IMR-90 (cell line): ENCODE data around the gene UBFD1. TPM values are rescaled to one million over a fixed set of nuclear protein-coding genes. Genes with fewer than 3 reads are reported as not detected.

Experiments used
- ATAC-seq: fragments of 200-7000 bp; cut with Tn5 transposase; 2 replicates; pipeline ENCODE4 v1.9.1; 2020; ENCODE audit warnings: low read depth, mild to moderate bottlenecking, moderate library complexity
- BruUV-seq: library from RNA; stranded (reverse); fragments of 400-500 nt; replicated peaks from 2 replicates; lab custom pipeline; 2021; lab: Mats Ljungman, UMichigan
- CTCF ChIA-PET: fragments of 300-600 bp; formaldehyde crosslinking; extraction: SDS; loops from one replicate; lab custom pipeline; 2021; ENCODE audit warnings: antibody characterized with exemption; lab: Yijun Ruan, JAX
- POLR2A ChIA-PET: fragments of 300-600 bp; sonication (Branson Sonifier 250); formaldehyde crosslinking; loops from one replicate; lab custom pipeline; 2022; ENCODE audit warnings: antibody characterized with exemption; ENCODE audit not compliant: unreplicated experiment; lab: Charles Lee
- DNase-seq: peaks from one replicate; pipeline ENCODE4 v3.0.0; 2013
- H2AFZ ChIP-seq: replicated peaks from 2 replicates; pipeline ENCODE3; 2013; ENCODE audit warnings: low read length, mild to moderate bottlenecking; ENCODE audit not compliant: poor library complexity
- H2AK5ac ChIP-seq: 2 replicates; pipeline ENCODE4 v1.6.1; 2013; ENCODE audit warnings: low read depth, low read length, inconsistent platforms
- H2AK9ac ChIP-seq: replicated peaks from 2 replicates; pipeline ENCODE3; 2013; ENCODE audit warnings: mild to moderate bottlenecking, low read depth, low read length, moderate library complexity; ENCODE audit not compliant: poor library complexity
- H2BK120ac ChIP-seq: 2 replicates; pipeline ENCODE4 v1.6.1; 2013; ENCODE audit warnings: low read depth, low read length, inconsistent platforms
- H2BK15ac ChIP-seq: 3 replicates; pipeline ENCODE4 v1.6.1; 2013; ENCODE audit warnings: low read depth, low read length, inconsistent platforms
- H2BK20ac ChIP-seq: 2 replicates; pipeline ENCODE4 v1.6.1; 2013; ENCODE audit warnings: low read depth, mild to moderate bottlenecking, inconsistent platforms, low read length, moderate library complexity
- H2BK5ac ChIP-seq: 2 replicates; pipeline ENCODE4 v1.6.1; 2013; ENCODE audit warnings: mild to moderate bottlenecking, low read depth, low read length, inconsistent platforms; ENCODE audit not compliant: poor library complexity, severe bottlenecking
- H3K14ac ChIP-seq: replicated peaks from 2 replicates; pipeline ENCODE4 v1.6.1; 2013; ENCODE audit warnings: low read depth, low read length, inconsistent platforms
- H3K18ac ChIP-seq: 2 replicates; pipeline ENCODE4 v1.6.1; 2013; ENCODE audit warnings: low read depth, low read length, control low read depth
- H3K23ac ChIP-seq: 2 replicates; pipeline ENCODE4 v1.6.1; 2013; ENCODE audit warnings: low read depth, low read length, inconsistent platforms
- H3K27ac ChIP-seq: 2 replicates; pipeline ENCODE4 v1.5.1; 2013; ENCODE audit warnings: mild to moderate bottlenecking, control low read depth, low read length; ENCODE audit not compliant: insufficient read depth
- H3K27me3 ChIP-seq: 2 replicates; pipeline ENCODE4 v1.6.1; 2013; ENCODE audit warnings: low read length; ENCODE audit not compliant: control insufficient read depth, insufficient read depth
- H3K36me3 ChIP-seq: 2 replicates; pipeline ENCODE4 v1.6.1; 2013; ENCODE audit warnings: low read length, mixed read lengths; ENCODE audit not compliant: control insufficient read depth, insufficient read depth
- H3K4ac ChIP-seq: 2 replicates; pipeline ENCODE4 v1.6.1; 2013; ENCODE audit warnings: low read depth, low read length, inconsistent platforms
- H3K4me1 ChIP-seq: 2 replicates; pipeline ENCODE4 v1.6.1; 2013; ENCODE audit warnings: low read length, mixed read lengths; ENCODE audit not compliant: control insufficient read depth, insufficient read depth
- H3K4me2 ChIP-seq: 2 replicates; pipeline ENCODE4 v1.6.1; 2013; ENCODE audit warnings: low read depth, mild to moderate bottlenecking, control low read depth, low read length, moderate library complexity
- H3K4me3 ChIP-seq: 2 replicates; pipeline ENCODE4 v1.5.1; 2013; ENCODE audit warnings: low read depth, mild to moderate bottlenecking, control low read depth, low read length, moderate library complexity; ENCODE audit not compliant: insufficient read depth
- H3K56ac ChIP-seq: 2 replicates; pipeline ENCODE4 v1.6.1; 2013; ENCODE audit warnings: low read length, inconsistent platforms; ENCODE audit not compliant: insufficient read depth; ENCODE audit errors: extremely low read depth
- H3K79me1 ChIP-seq, 2 experiments: 2 replicates each; pipeline ENCODE4 v1.6.1; 2013; ENCODE audit warnings: low read length in 2 of 2, inconsistent platforms in 1 of 2, low read depth in 1 of 2
- H3K9ac ChIP-seq: 2 replicates; pipeline ENCODE4 v1.6.1; 2013; ENCODE audit warnings: low read depth, low read length, control low read depth
- H3K9me1 ChIP-seq: 2 replicates; pipeline ENCODE4 v1.6.1; 2013; ENCODE audit warnings: low read length, inconsistent platforms; ENCODE audit not compliant: insufficient read depth
- H3K9me3 ChIP-seq: 2 replicates; pipeline ENCODE4 v1.6.1; 2013; ENCODE audit warnings: low read length; ENCODE audit not compliant: control insufficient read depth, insufficient read depth
- H4K20me1 ChIP-seq: 2 replicates; pipeline ENCODE4 v1.6.1; 2013; ENCODE audit warnings: low read length, inconsistent platforms; ENCODE audit not compliant: insufficient read depth
- H4K5ac ChIP-seq: 2 replicates; pipeline ENCODE4 v1.6.1; 2013; ENCODE audit warnings: mild to moderate bottlenecking, low read depth, low read length, control low read depth
- H4K8ac ChIP-seq, 2 experiments: 2 replicates each; pipeline ENCODE4 v1.6.1; 2013; ENCODE audit warnings: low read depth in 2 of 2, low read length in 2 of 2, control low read depth in 1 of 2, inconsistent platforms in 1 of 2
- H4K91ac ChIP-seq: 2 replicates; pipeline ENCODE4 v1.6.1; 2013; ENCODE audit warnings: low read depth, low read length, inconsistent platforms; ENCODE audit not compliant: insufficient read depth
- BHLHE40 ChIP-seq: fragments of 150-350 bp; IDR thresholded peaks from 2 replicates; pipeline ENCODE4 v1.6.1; 2016; ENCODE audit warnings: mild to moderate bottlenecking, low read depth, low read length
- CEBPB ChIP-seq: IDR thresholded peaks from 2 replicates; pipeline ENCODE4 v1.6.1; 2012; ENCODE audit warnings: low read depth, low read length, improper control_type of control experiment
- CHD1 ChIP-seq: IDR thresholded peaks from 2 replicates; pipeline ENCODE4 v1.6.1; 2012; ENCODE audit warnings: low read depth, low read length, improper control_type of control experiment
- FOS ChIP-seq: fragments of 150-350 bp; IDR thresholded peaks from 2 replicates; pipeline ENCODE4 v1.6.1; 2016; ENCODE audit warnings: low read depth, low read length
- MAFK ChIP-seq: IDR thresholded peaks from 2 replicates; pipeline ENCODE4 v1.6.1; 2012; ENCODE audit warnings: low read depth, low read length, improper control_type of control experiment
- MAZ ChIP-seq: IDR thresholded peaks from 2 replicates; pipeline ENCODE4 v1.6.1; 2012; ENCODE audit warnings: low read depth, mild to moderate bottlenecking, low read length, improper control_type of control experiment, moderate library complexity, borderline replicate concordance
- MXI1 ChIP-seq: IDR thresholded peaks from 2 replicates; pipeline ENCODE4 v1.6.1; 2012; ENCODE audit warnings: low read depth, mild to moderate bottlenecking, low read length, moderate library complexity, borderline replicate concordance
- NFE2L2 ChIP-seq: fragments of 150-350 bp; IDR thresholded peaks from 2 replicates; pipeline ENCODE4 v1.6.1; 2016; ENCODE audit warnings: low read depth, mild to moderate bottlenecking, low read length
- POLR2A ChIP-seq: IDR thresholded peaks from 2 replicates; pipeline ENCODE4 v1.6.1; 2012; ENCODE audit warnings: mild to moderate bottlenecking, low read depth, low read length
- RAD21 ChIP-seq: IDR thresholded peaks from 2 replicates; pipeline ENCODE4 v1.6.1; 2012; ENCODE audit warnings: low read length, improper control_type of control experiment
- RCOR1 ChIP-seq: IDR thresholded peaks from 2 replicates; pipeline ENCODE4 v1.6.1; 2012; ENCODE audit warnings: mild to moderate bottlenecking, low read length, improper control_type of control experiment; ENCODE audit not compliant: insufficient replicate concordance
- RFX5 ChIP-seq: IDR thresholded peaks from 2 replicates; pipeline ENCODE4 v1.8.0; 2012; ENCODE audit warnings: low read depth, mild to moderate bottlenecking, low read length, moderate library complexity
- SMC3 ChIP-seq: fragments of 150-350 bp; IDR thresholded peaks from 2 replicates; pipeline ENCODE4 v1.6.1; 2016; ENCODE audit warnings: low read depth, mild to moderate bottlenecking, antibody characterized with exemption, low read length, moderate library complexity
- WGBS, 2 experiments: methylation state at CpG; one replicate each; pipeline versions ENCODE4 v1.1.5 to v1.1.7; 2013; ENCODE audit warnings: missing lambda C conversion rate in 2 of 2; ENCODE audit not compliant: insufficient read length in 1 of 2; ENCODE audit errors: extremely low coverage in 2 of 2; 5-methylcytosine and 5-hydroxymethylcytosine counted together
- dilution Hi-C: fragments of 300-500 bp; cut with HindIII; formaldehyde crosslinking; loops from one replicate; pipeline ENCODE4 v1.14.3; 2018; ENCODE audit warnings: low sequenced_read_pairs; ENCODE audit not compliant: unreplicated experiment
- in situ Hi-C: fragments of 300-500 bp; cut with MboI; formaldehyde crosslinking; loops from 3 replicates; pipeline ENCODE4 v1.14.3; 2019; ENCODE audit warnings: low sequenced_read_pairs, inconsistent platforms, mixed read lengths
- intact Hi-C: fragments of 100-400 bp; cut with micrococcal nuclease; formaldehyde crosslinking; loops from 2 replicates; pipeline ENCODE4 v1.10.0; 2022
- polyA plus RNA-seq, 3 experiments: library from polyadenylated mRNA; depleted of rRNA; stranded (reverse); fragments of >200 nt; gene quantifications; 2 replicates each; pipeline ENCODE4 v1.2.3, GENCODE V29; 2012; ENCODE audit warnings: low replicate concordance in 1 of 3
- total RNA-seq: library from RNA; depleted of rRNA; stranded (reverse); fragments of >200 nt; gene quantifications from 2 replicates; pipeline ENCODE4 v1.2.3, GENCODE V29; 2012
- TF ChIP-seq, protein P1 (sequence below): fragments of 150-350 bp; IDR thresholded peaks from 2 replicates; pipeline ENCODE4 v1.6.1; 2016; ENCODE audit warnings: low read depth, mild to moderate bottlenecking, low read length, moderate library complexity, borderline replicate concordance
- TF ChIP-seq, protein P2 (sequence below): conservative IDR thresholded peaks from 2 replicates; pipeline ENCODE4 v1.5.1; 2012; ENCODE audit warnings: mild to moderate bottlenecking, low read depth, low read length, improper control_type of control experiment

Gene UBFD1
- total and polyA plus RNA-seq, 2 of the 4 experiments (the other 2 are of a cell fraction) = 39.3 to 55.0 TPM

DNA sequence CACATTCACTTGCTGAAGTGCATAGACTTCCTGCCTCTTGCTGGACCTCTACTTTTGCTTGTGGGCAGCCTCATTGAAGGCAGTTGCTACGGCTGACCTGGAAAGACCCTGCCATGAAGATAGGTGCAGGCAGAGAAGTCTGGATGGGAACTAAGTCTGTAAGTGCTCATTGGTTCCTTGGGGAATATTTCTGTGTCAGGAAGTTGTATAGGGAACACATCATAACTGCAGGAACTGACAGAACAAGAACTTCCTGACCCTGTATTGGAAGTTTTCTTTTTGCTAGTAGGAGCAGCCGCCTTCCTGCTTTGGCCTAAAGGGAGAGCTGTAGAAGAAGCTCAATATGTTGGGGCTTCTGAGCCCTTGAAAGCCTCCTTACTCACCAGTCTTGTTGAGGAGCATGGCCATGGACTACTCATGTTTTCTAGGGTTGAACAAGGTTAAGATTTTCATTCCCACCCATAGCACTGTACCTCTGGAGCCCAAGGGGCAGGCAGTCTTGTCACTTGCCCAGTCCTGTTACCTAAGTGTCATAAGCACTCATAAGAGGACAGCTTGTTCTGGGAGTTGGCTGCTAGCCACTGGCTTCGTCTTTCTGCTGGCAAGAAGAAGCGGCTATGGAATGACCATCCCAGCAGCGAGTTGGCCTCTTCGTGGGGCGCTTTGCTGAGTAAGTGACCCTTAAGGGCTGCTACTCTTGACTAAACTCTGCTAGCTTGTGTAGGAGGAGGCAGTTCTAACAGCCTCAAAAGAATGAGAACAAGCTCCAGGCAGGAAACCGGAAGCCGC is 7.2 kb downstream of the UBFD1 start:
- Histone ChIP-seq H3K36me3 (peaks cover 79% of the 10 kb centered on the region), H3K4me1 (no peaks in the 10 kb centered on the region), H3K4me3 (no peak overlapping the region), H3K27ac (no peak overlapping the region), H2BK20ac (no peak overlapping the region), H3K27me3 (no peaks in the 10 kb centered on the region), H3K18ac (no peak overlapping the region), H2BK120ac (no peak overlapping the region), H3K56ac (no peak overlapping the region), H3K23ac (no peak overlapping the region), H4K91ac (no peak overlapping the region), H2AK9ac (no peak overlapping the region), H4K8ac (no peak overlapping the region), H3K14ac (no peak overlapping the region), H2AFZ (no peak overlapping the region), H2AK5ac (no peak overlapping the region), H2BK5ac (no peak overlapping the region), H3K9ac (no peak overlapping the region), H4K5ac (no peak overlapping the region), H3K4ac (no peak overlapping the region), H3K4me2 (no peak overlapping the region), H3K9me1 (peaks cover 3% of the 10 kb centered on the region; the same call in 1 of the 2 replicates), H3K79me1 (peaks cover 42 to 46% of the 10 kb centered on the region in 2 experiments), H4K20me1 (peaks cover 14% of the 10 kb centered on the region; the same call in 1 of the 2 replicates), H3K9me3 (no peaks in the 10 kb centered on the region), H2BK15ac (no peak overlapping the region)
- ATAC-seq = no peak
- in situ Hi-C loops = no loop called here
- dilution Hi-C loops = no loop called here
- WGBS, 2 experiments = 100% methylated on average over 1 of the region's 9 CpGs; no CpG with 5 or more reads in 1 of the 2 experiments
- intact Hi-C loops = no loop called here
- no peak for DNase-seq
- POLR2A ChIA-PET = no interaction called here
- BruUV-seq = no TSS peak
- CTCF ChIA-PET = no interaction called here
- TF ChIP-seq RCOR1 = no peak
- no peak for TF ChIP-seq BHLHE40
- no peak for TF ChIP-seq RFX5
- no peak for TF ChIP-seq SMC3
- TF ChIP-seq, protein P1, sequence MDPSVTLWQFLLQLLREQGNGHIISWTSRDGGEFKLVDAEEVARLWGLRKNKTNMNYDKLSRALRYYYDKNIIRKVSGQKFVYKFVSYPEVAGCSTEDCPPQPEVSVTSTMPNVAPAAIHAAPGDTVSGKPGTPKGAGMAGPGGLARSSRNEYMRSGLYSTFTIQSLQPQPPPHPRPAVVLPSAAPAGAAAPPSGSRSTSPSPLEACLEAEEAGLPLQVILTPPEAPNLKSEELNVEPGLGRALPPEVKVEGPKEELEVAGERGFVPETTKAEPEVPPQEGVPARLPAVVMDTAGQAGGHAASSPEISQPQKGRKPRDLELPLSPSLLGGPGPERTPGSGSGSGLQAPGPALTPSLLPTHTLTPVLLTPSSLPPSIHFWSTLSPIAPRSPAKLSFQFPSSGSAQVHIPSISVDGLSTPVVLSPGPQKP = no peak
- no peak for TF ChIP-seq RAD21
- no peak for TF ChIP-seq MAFK
- TF ChIP-seq MXI1 = no peak
- TF ChIP-seq CHD1 = no peak
- no peak for TF ChIP-seq FOS
- TF ChIP-seq MAZ = no peak
- TF ChIP-seq CEBPB = no peak
- TF ChIP-seq NFE2L2 = no peak
- TF ChIP-seq, protein P2, sequence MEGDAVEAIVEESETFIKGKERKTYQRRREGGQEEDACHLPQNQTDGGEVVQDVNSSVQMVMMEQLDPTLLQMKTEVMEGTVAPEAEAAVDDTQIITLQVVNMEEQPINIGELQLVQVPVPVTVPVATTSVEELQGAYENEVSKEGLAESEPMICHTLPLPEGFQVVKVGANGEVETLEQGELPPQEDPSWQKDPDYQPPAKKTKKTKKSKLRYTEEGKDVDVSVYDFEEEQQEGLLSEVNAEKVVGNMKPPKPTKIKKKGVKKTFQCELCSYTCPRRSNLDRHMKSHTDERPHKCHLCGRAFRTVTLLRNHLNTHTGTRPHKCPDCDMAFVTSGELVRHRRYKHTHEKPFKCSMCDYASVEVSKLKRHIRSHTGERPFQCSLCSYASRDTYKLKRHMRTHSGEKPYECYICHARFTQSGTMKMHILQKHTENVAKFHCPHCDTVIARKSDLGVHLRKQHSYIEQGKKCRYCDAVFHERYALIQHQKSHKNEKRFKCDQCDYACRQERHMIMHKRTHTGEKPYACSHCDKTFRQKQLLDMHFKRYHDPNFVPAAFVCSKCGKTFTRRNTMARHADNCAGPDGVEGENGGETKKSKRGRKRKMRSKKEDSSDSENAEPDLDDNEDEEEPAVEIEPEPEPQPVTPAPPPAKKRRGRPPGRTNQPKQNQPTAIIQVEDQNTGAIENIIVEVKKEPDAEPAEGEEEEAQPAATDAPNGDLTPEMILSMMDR = no peak
- no peak for TF ChIP-seq POLR2A
